ENCODE measurements around the gene UBTD1. TPM values are rescaled to one million over a fixed set of nuclear protein-coding genes. Genes with fewer than 3 reads are reported as not detected.

Gene UBTD1
- total and polyA plus RNA-seq, 2 experiments from 2014 or later: 9.5 to 15.8 TPM

DNA sequence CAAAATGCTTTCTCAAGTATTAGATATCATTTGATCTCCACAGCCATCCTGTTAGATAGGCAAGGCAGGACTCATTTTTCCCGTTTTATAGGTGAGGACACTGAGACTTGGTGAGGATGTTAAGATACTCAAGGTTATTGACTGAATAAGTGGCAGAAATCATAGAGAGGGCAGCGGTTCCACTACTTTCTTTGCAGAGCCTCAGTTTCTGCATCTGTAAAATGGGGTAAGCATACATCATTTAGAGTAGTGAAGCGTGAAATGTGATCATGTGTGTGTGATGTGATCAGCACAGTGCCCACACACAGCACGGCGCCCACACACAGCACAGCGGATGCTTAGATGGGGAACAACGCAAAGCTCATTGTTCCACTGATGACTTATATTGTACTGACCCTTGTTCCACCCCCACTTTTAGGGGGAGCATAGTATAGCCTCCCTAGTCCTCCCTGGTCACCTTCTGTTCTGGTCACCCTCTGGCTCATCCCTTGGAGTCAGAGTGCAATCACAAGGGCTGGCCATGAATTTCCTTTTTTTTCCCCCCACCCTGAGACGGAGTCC, 10.5 kb downstream of the UBTD1 start:
- Histone ChIP-seq H3K9me3 (ENCODE audit: low read depth) (no peaks in the 10 kb centered on the region), H3K4me3 (no peak overlapping the region), H3K27me3 (no peaks in the 10 kb centered on the region), H3K27ac (no peak overlapping the region), H3K36me3 (no peaks in the 10 kb centered on the region), H3K4me1 (ENCODE audit: low read depth) (no peaks in the 10 kb centered on the region)
- TF ChIP-seq CTCF (IDR thresholded peaks at IDR 0.05; ENCODE audit: low read depth, low read length): no peak
- no peak for DNase-seq (ENCODE audit: low read depth in 1 of 2, low spot score in 1 of 2)

DNA sequence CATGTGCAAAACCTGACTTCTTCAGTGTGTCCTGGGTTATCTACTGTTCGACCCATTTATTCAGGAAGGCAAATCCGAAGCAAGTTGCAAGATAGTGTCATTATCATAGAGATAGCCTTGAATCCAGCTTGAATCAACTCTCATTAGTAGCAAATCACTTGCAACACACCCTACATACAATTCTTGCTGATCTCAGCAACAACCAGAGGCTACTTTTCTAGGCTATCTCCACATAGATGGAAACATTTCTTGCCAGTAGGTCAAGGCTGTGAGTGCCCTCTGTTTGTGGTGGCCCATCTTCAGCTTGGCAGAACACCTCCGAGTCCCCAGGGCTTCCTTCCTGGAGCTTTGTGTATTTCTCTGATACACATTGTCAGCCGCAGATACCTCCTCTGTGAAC, 12.0 kb downstream of the UBTD1 start:
- no peak for DNase-seq (ENCODE audit: low read depth in 1 of 2, low spot score in 1 of 2)
- Histone ChIP-seq H3K4me1 (ENCODE audit: low read depth) (no peaks in the 10 kb centered on the region), H3K27me3 (no peaks in the 10 kb centered on the region), H3K4me3 (no peak overlapping the region), H3K9me3 (ENCODE audit: low read depth) (no peaks in the 10 kb centered on the region), H3K27ac (no peak overlapping the region), H3K36me3 (no peaks in the 10 kb centered on the region)
- TF ChIP-seq CTCF (IDR thresholded peaks at IDR 0.05; ENCODE audit: low read depth, low read length): no peak

- no peak overlapping the region for H3K4me3 ChIP-seq
- H3K36me3 ChIP-seq: no peaks in the 10 kb centered on the region
- no peak for DNase-seq (ENCODE audit: low read depth in 1 of 2, low spot score in 1 of 2)
- no peaks in the 10 kb centered on the region for H3K9me3 ChIP-seq (ENCODE audit: low read depth)
- H3K27me3 ChIP-seq: no peaks in the 10 kb centered on the region
- no peak overlapping the region for H3K27ac ChIP-seq
- no peak for TF ChIP-seq CTCF (IDR thresholded peaks at IDR 0.05; ENCODE audit: low read depth, low read length)
- H3K4me1 ChIP-seq (ENCODE audit: low read depth): no peaks in the 10 kb centered on the region
Measured at GRCh38 chr10:97511711-97512440, 13.2 kb downstream of the UBTD1 start.

- no peaks in the 10 kb centered on the region for H3K9me3 ChIP-seq (ENCODE audit: low read depth)
- no peak overlapping the region for H3K27ac ChIP-seq
- H3K27me3 ChIP-seq: no peaks in the 10 kb centered on the region
- H3K4me1 ChIP-seq (ENCODE audit: low read depth): no peaks in the 10 kb centered on the region
- H3K36me3 ChIP-seq: no peaks in the 10 kb centered on the region
- no peak for TF ChIP-seq CTCF (IDR thresholded peaks at IDR 0.05; ENCODE audit: low read depth, low read length)
- no peak overlapping the region for H3K4me3 ChIP-seq
- DNase-seq (ENCODE audit: low read depth in 1 of 2, low spot score in 1 of 2): no peak
Measured at GRCh38 chr10:97512993-97513392, 14.3 kb downstream of the UBTD1 start.

GRCh38 chr10:97514344-97514743, 15.6 kb downstream of the UBTD1 start:
- no peaks in the 10 kb centered on the region for H3K4me1 ChIP-seq (ENCODE audit: low read depth)
- DNase-seq (ENCODE audit: low read depth in 1 of 2, low spot score in 1 of 2): peak in 1 of 2 donors; percentile 27

More at GRCh38 chr10:97514344-97514743, 15.6 kb downstream of the UBTD1 start:
- H3K27ac ChIP-seq: no peak overlapping the region
- no peak for TF ChIP-seq CTCF (IDR thresholded peaks at IDR 0.05; ENCODE audit: low read depth, low read length)
- no peaks in the 10 kb centered on the region for H3K27me3 ChIP-seq
- no peaks in the 10 kb centered on the region for H3K36me3 ChIP-seq
- H3K9me3 ChIP-seq (ENCODE audit: low read depth): no peaks in the 10 kb centered on the region
- no peak overlapping the region for H3K4me3 ChIP-seq

All from cardiac muscle cell (in vitro differentiated cells and primary cell).